Neural progenitor cell (in vitro differentiated cells): ENCODE results near the gene ITPK1. TPM values are rescaled to one million over a fixed set of nuclear protein-coding genes. Genes with fewer than 3 reads are reported as not detected.
A peak's percentile ranks its signal among the peaks of the same experiment; 100 is the strongest.

ENCODE experiments used
- DNase-seq: peaks from one replicate; pipeline ENCODE4 v3.0.0-alpha.2; 2016; ENCODE audit warnings: low spot score
- H2AFZ ChIP-seq: fragments of 200-600 bp; sonication (generic); replicated peaks from 2 replicates; pipeline ENCODE4 v1.6.1; 2016; ENCODE audit warnings: antibody characterized with exemption
- H3F3A ChIP-seq: fragments of 200-600 bp; sonication (generic); 2 replicates; pipeline ENCODE4 v1.6.1; 2016; ENCODE audit warnings: antibody characterized with exemption, low read depth
- H3K27ac ChIP-seq: fragments of 200-600 bp; sonication (generic); 2 replicates; pipeline ENCODE4 v1.5.1; 2016; ENCODE audit warnings: mild to moderate bottlenecking
- H3K27me3 ChIP-seq: fragments of 200-600 bp; sonication (generic); 2 replicates; pipeline ENCODE4 v1.6.1; 2016; ENCODE audit warnings: mild to moderate bottlenecking, moderate library complexity
- H3K36me3 ChIP-seq: fragments of 200-600 bp; sonication (generic); 2 replicates; pipeline ENCODE4 v1.5.1; 2016
- H3K4me1 ChIP-seq: fragments of 200-600 bp; sonication (generic); 2 replicates; pipeline ENCODE4 v1.6.1; 2016; ENCODE audit warnings: mixed run types
- H3K4me2 ChIP-seq: fragments of 200-600 bp; sonication (generic); 2 replicates; pipeline ENCODE4 v1.6.1; 2016
- H3K4me3 ChIP-seq: fragments of 200-600 bp; sonication (generic); 2 replicates; pipeline ENCODE4 v1.5.1; 2016
- H3K79me2 ChIP-seq: fragments of 200-600 bp; sonication (generic); 2 replicates; pipeline ENCODE4 v1.6.1; 2016; ENCODE audit warnings: low read depth
- H3K9ac ChIP-seq: fragments of 200-600 bp; sonication (generic); 2 replicates; pipeline ENCODE4 v1.6.1; 2016
- H3K9me3 ChIP-seq: fragments of 200-600 bp; sonication (generic); 2 replicates; pipeline ENCODE4 v1.5.1; 2016; ENCODE audit warnings: low read depth
- H4K20me1 ChIP-seq: fragments of 200-600 bp; sonication (generic); 2 replicates; pipeline ENCODE4 v1.6.1; 2016; ENCODE audit warnings: low read depth
- H3K27ac Mint-ChIP-seq: 3 replicates; pipeline ENCODE4 v1.8.0; 2021; ENCODE audit warnings: mixed read lengths
- H3K27me3 Mint-ChIP-seq: 2 replicates; pipeline ENCODE4 v1.8.0; 2022; ENCODE audit warnings: low read depth, mild to moderate bottlenecking, inconsistent platforms, moderate library complexity, mixed read lengths; ENCODE audit not compliant: insufficient read depth
- H3K36me3 Mint-ChIP-seq: 3 replicates; pipeline ENCODE4 v1.8.0; 2021; ENCODE audit warnings: mixed read lengths
- H3K4me1 Mint-ChIP-seq: 3 replicates; pipeline ENCODE4 v1.8.0; 2021; ENCODE audit warnings: mixed read lengths
- H3K4me3 Mint-ChIP-seq: 3 replicates; pipeline ENCODE4 v1.8.0; 2021; ENCODE audit warnings: mild to moderate bottlenecking, moderate library complexity, mixed read lengths
- H3K9me3 Mint-ChIP-seq: 3 replicates; pipeline ENCODE4 v1.8.0; 2020; ENCODE audit warnings: mixed read lengths
- CTCF ChIP-seq: fragments of 200-600 bp; sonication (generic); IDR thresholded peaks from 2 replicates; pipeline ENCODE4 v1.5.1; 2017; ENCODE audit warnings: antibody characterized with exemption, mild to moderate bottlenecking
- EZH2 ChIP-seq: fragments of 200-600 bp; sonication (generic); IDR thresholded peaks from 2 replicates; pipeline ENCODE4 v1.6.1; 2017; ENCODE audit warnings: antibody characterized with exemption, mild to moderate bottlenecking, moderate library complexity
- EZH2phosphoT487 ChIP-seq: fragments of 200-600 bp; sonication (generic); IDR thresholded peaks from 2 replicates; pipeline ENCODE4 v1.6.1; 2017; ENCODE audit warnings: antibody characterized with exemption
- total RNA-seq: library from RNA; depleted of rRNA; stranded (reverse); fragments of >200 nt; gene quantifications from 2 replicates; pipeline ENCODE4 v1.2.3, GENCODE V29; 2015; ENCODE audit warnings: low replicate concordance

The ITPK1 gene
- total RNA-seq, 1 donor from 2014 or later = 25.8 TPM

GRCh38 chr14:93060841-93061240, 54.9 kb downstream of the ITPK1 start:
- Histone ChIP-seq H3K27ac (no peak overlapping the region), H3K9ac (no peak overlapping the region), H3K36me3 (no peaks in the 10 kb centered on the region), H3K4me2 (no peak overlapping the region), H3K27me3 (no peaks in the 10 kb centered on the region), H3F3A (peaks cover 7% of the 10 kb centered on the region), H4K20me1 (peaks cover 44% of the 10 kb centered on the region), H3K79me2 (no peaks in the 10 kb centered on the region), H3K4me1 (no peaks in the 10 kb centered on the region), H3K9me3 (no peaks in the 10 kb centered on the region), H2AFZ (no peak overlapping the region), H3K4me3 (no peak overlapping the region)
- no peak for DNase-seq
- H3K27me3 Mint-ChIP-seq = peaks cover 13% of the 10 kb centered on the region
- no peaks in the 10 kb centered on the region for H3K36me3 Mint-ChIP-seq
- no peak overlapping the region for H3K27ac Mint-ChIP-seq
- no peak overlapping the region for H3K4me3 Mint-ChIP-seq
- H3K9me3 Mint-ChIP-seq = no peaks in the 10 kb centered on the region
- peaks cover 32% of the 10 kb centered on the region for H3K4me1 Mint-ChIP-seq
- TF ChIP-seq EZH2phosphoT487 (no peak), CTCF (no peak), EZH2 (no peak)

GRCh38 chr14:93059917-93060545, 55.7 kb downstream of the ITPK1 start:
- no peak overlapping the region for H3K4me3 Mint-ChIP-seq
- H3K27me3 ChIP-seq = no peaks in the 10 kb centered on the region
- no peaks in the 10 kb centered on the region for H3K36me3 ChIP-seq
- H3K36me3 Mint-ChIP-seq = no peaks in the 10 kb centered on the region
- H3K27ac Mint-ChIP-seq = peak overlapping the region; percentile 23
- H3F3A ChIP-seq = peaks cover 7% of the 10 kb centered on the region
- no peaks in the 10 kb centered on the region for H3K9me3 ChIP-seq
- H3K79me2 ChIP-seq = no peaks in the 10 kb centered on the region
- H3K4me1 Mint-ChIP-seq = peaks cover 30% of the 10 kb centered on the region
- H3K9me3 Mint-ChIP-seq = no peaks in the 10 kb centered on the region
- no peak overlapping the region for H3K4me2 ChIP-seq
- no peak overlapping the region for H3K9ac ChIP-seq
- no peak for TF ChIP-seq CTCF
- no peak for TF ChIP-seq EZH2phosphoT487
- no peak for TF ChIP-seq EZH2
- H3K27me3 Mint-ChIP-seq = peaks cover 13% of the 10 kb centered on the region
- no peak overlapping the region for H2AFZ ChIP-seq
- no peak for DNase-seq
- no peak overlapping the region for H3K4me3 ChIP-seq
- H4K20me1 ChIP-seq = peaks cover 44% of the 10 kb centered on the region
- no peaks in the 10 kb centered on the region for H3K4me1 ChIP-seq
- H3K27ac ChIP-seq = no peak overlapping the region

GRCh38 chr14:93059260-93059659, 56.5 kb downstream of the ITPK1 start:
- H3K27me3 Mint-ChIP-seq = peaks cover 13% of the 10 kb centered on the region
- Histone ChIP-seq H4K20me1 (peaks cover 38% of the 10 kb centered on the region), H3F3A (peaks cover 7% of the 10 kb centered on the region), H3K79me2 (no peaks in the 10 kb centered on the region), H3K9ac (no peak overlapping the region), H2AFZ (no peak overlapping the region), H3K36me3 (no peaks in the 10 kb centered on the region), H3K27me3 (no peaks in the 10 kb centered on the region), H3K4me1 (no peaks in the 10 kb centered on the region), H3K9me3 (no peaks in the 10 kb centered on the region), H3K4me2 (no peak overlapping the region), H3K27ac (no peak overlapping the region), H3K4me3 (no peak overlapping the region)
- no peak for DNase-seq
- TF ChIP-seq EZH2phosphoT487 (no peak), CTCF (no peak), EZH2 (no peak)
- H3K4me3 Mint-ChIP-seq = no peak overlapping the region
- no peaks in the 10 kb centered on the region for H3K36me3 Mint-ChIP-seq
- H3K9me3 Mint-ChIP-seq = no peaks in the 10 kb centered on the region
- H3K4me1 Mint-ChIP-seq = peaks cover 24% of the 10 kb centered on the region
- no peak overlapping the region for H3K27ac Mint-ChIP-seq
